K562 (cell line): ENCODE data around the gene ALDH9A1. TPM values are rescaled to one million over a fixed set of nuclear protein-coding genes. Genes with fewer than 3 reads are reported as not detected.

Source experiments
- ATAC-seq: fragments of 200-7000 bp; cut with Tn5 transposase; 3 replicates; pipeline ENCODE4 v1.9.1; 2020; ENCODE audit warnings: moderate library complexity
- BruUV-seq: library from RNA; stranded (reverse); fragments of 400-500 nt; replicated peaks from 2 replicates; lab custom pipeline; 2021; lab: Mats Ljungman, UMichigan
- CTCF ChIA-PET: fragments of 300-600 bp; formaldehyde crosslinking; extraction: SDS; loops from one replicate; lab custom pipeline; 2021; ENCODE audit warnings: low intra/inter-chr PET ratio; lab: Yijun Ruan, JAX
- POLR2A ChIA-PET: fragments of 300-600, 350-650 bp; sonication (Branson Sonifier 250); formaldehyde crosslinking; extraction: SDS; loops from one replicate; lab custom pipeline; 2021; ENCODE audit warnings: antibody characterized with exemption, inconsistent platforms; lab: Yijun Ruan, JAX
- DNase-seq, 4 experiments: peaks; one replicate each; pipeline versions ENCODE4 v3.0.0 to v3.0.0-alpha.2; 2011 to 2018; ENCODE audit warnings: low spot score in 3 of 4, mixed read lengths in 3 of 4; ENCODE audit errors: extremely low read depth in 1 of 4
- FAIRE-seq: peaks from 2 replicates; lab custom pipeline; 2011; peaks lifted over from hg19 to GRCh38; lab: Jason Lieb, UNC
- H2AFZ ChIP-seq: 2 replicates; pipeline ENCODE4 v1.6.0; 2011; ENCODE audit warnings: low read depth, low read length, control low read depth, inconsistent platforms
- H3K27ac ChIP-seq: fragments of 200-600 bp; 3 replicates; pipeline ENCODE4 v1.8.0; 2011; ENCODE audit warnings: low read depth, mild to moderate bottlenecking, control low read depth, inconsistent platforms, low read length, moderate library complexity, mixed read lengths; ENCODE audit errors: extremely low read depth
- H3K27me3 ChIP-seq, 2 experiments: fragments of 300-600 bp in 1 of 2; 2 replicates in 1 of 2; 3 replicates in 1 of 2; pipeline versions ENCODE4 v1.6.0 to v1.8.0; 2011; ENCODE audit warnings: inconsistent platforms in 2 of 2, low read length in 2 of 2, mild to moderate bottlenecking in 1 of 2, mixed read lengths in 1 of 2, moderate library complexity in 1 of 2; ENCODE audit not compliant: control insufficient read depth in 2 of 2, insufficient read depth in 2 of 2
- H3K36me3 ChIP-seq: fragments of 300-600 bp; 3 replicates; pipeline ENCODE4 v1.8.0; 2011; ENCODE audit warnings: mild to moderate bottlenecking, low read length, inconsistent platforms; ENCODE audit not compliant: control insufficient read depth, insufficient read depth
- H3K4me1 ChIP-seq, 2 experiments: fragments of 200-600 bp in 1 of 2; replicated peaks in 1 of 2; 2 replicates in 1 of 2; 3 replicates in 1 of 2; pipeline versions ENCODE4 v1.5.1 to v1.8.0; 2011; ENCODE audit warnings: inconsistent platforms in 2 of 2, low read length in 2 of 2, mild to moderate bottlenecking in 1 of 2, mixed read lengths in 1 of 2, moderate library complexity in 1 of 2; ENCODE audit not compliant: control insufficient read depth in 2 of 2, insufficient read depth in 2 of 2
- H3K4me2 ChIP-seq: 2 replicates; pipeline ENCODE4 v1.6.1; 2011; ENCODE audit warnings: low read length, control low read depth, inconsistent platforms, mixed read lengths; ENCODE audit not compliant: insufficient read depth
- H3K4me3 ChIP-seq: fragments of 200-600 bp; sonication (generic), shearing (Covaris generic); 2 replicates; pipeline ENCODE4 v1.5.1; 2016; ENCODE audit warnings: control low read depth, inconsistent platforms
- H3K79me2 ChIP-seq: fragments of 200-600 bp; 3 replicates; pipeline ENCODE4 v1.8.0; 2011; ENCODE audit warnings: low read length, inconsistent platforms; ENCODE audit not compliant: control insufficient read depth, insufficient read depth
- H3K9ac ChIP-seq, 2 experiments: 2 replicates each; pipeline versions ENCODE4 v1.6.0 to v1.6.1; 2011; ENCODE audit warnings: low read depth in 2 of 2, low read length in 2 of 2, control low read depth in 1 of 2, inconsistent platforms in 1 of 2, mild to moderate bottlenecking in 1 of 2, mixed read lengths in 1 of 2; ENCODE audit not compliant: insufficient read depth in 1 of 2
- H3K9me1 ChIP-seq: one replicate; pipeline ENCODE4 v1.6.0; 2011; ENCODE audit warnings: inconsistent platforms, mild to moderate bottlenecking, low read length, moderate library complexity; ENCODE audit not compliant: control insufficient read depth, insufficient read depth
- H3K9me3 ChIP-seq: replicated peaks from 2 replicates; pipeline ENCODE4 v1.5.1; 2011; ENCODE audit warnings: low read depth, low read length, inconsistent platforms; ENCODE audit not compliant: control insufficient read depth, insufficient read depth
- H4K20me1 ChIP-seq: replicated peaks from 2 replicates; pipeline ENCODE4 v1.6.1; 2011; ENCODE audit warnings: low read length, inconsistent platforms, mixed read lengths; ENCODE audit not compliant: control insufficient read depth, insufficient read depth
- ARID2 ChIP-seq: fragments of 450-650 bp; IDR thresholded peaks from 2 replicates; pipeline ENCODE4 v1.6.1; 2017; ENCODE audit warnings: antibody characterized with exemption, mild to moderate bottlenecking
- CC2D1A ChIP-seq: fragments of 450-650 bp; IDR thresholded peaks from 2 replicates; pipeline ENCODE4 v1.6.1; 2017; ENCODE audit warnings: mild to moderate bottlenecking
- HDAC6 ChIP-seq: IDR thresholded peaks from 2 replicates; pipeline ENCODE4 v1.6.1; 2012; ENCODE audit warnings: low read depth, mild to moderate bottlenecking, control low read depth, inconsistent platforms, low read length, moderate library complexity
- HNRNPLL ChIP-seq: fragments of 200-400 bp; formaldehyde crosslinking; IDR thresholded peaks from 2 replicates; pipeline ENCODE4 v1.6.1; 2017; ENCODE audit warnings: low read length, low read depth, mild to moderate bottlenecking; ENCODE audit not compliant: poor library complexity, severe bottlenecking
- POLR2A ChIP-seq: fragments of 450-650 bp; conservative IDR thresholded peaks from 2 replicates; pipeline ENCODE4 v1.6.1; 2016
- POLR2B ChIP-seq: fragments of 450-650 bp; IDR thresholded peaks from 2 replicates; pipeline ENCODE4 v1.6.1; 2018; ENCODE audit warnings: low read depth; ENCODE audit not compliant: partially characterized antibody
- RAD21 ChIP-seq, 2 experiments: fragments of 250-450 bp in 1 of 2; fragments of 450-650 bp in 1 of 2; sonication (Bioruptor Pico) in 1 of 2; formaldehyde crosslinking in 1 of 2; IDR thresholded peaks in 1 of 2; conservative IDR thresholded peaks in 1 of 2; 2 replicates each; pipeline versions ENCODE4 v1.4.0 to v1.8.0; 2020 to 2022; ENCODE audit warnings: mild to moderate bottlenecking in 2 of 2, moderate library complexity in 1 of 2
- RCOR1 ChIP-seq, 2 experiments: IDR thresholded peaks; 2 replicates each; pipeline ENCODE4 v1.6.1; 2012; ENCODE audit warnings: low read depth in 2 of 2, low read length in 2 of 2, borderline replicate concordance in 1 of 2, improper control_type of control experiment in 1 of 2
- RUNX1 ChIP-seq: sonication (generic); IDR thresholded peaks from 2 replicates; pipeline ENCODE4 v1.6.1; 2016; ENCODE audit warnings: antibody characterized with exemption, low read depth
- SMC3 ChIP-seq: conservative IDR thresholded peaks from 2 replicates; pipeline ENCODE4 v1.6.1; 2011; ENCODE audit warnings: low read depth, low read length, improper control_type of control experiment; ENCODE audit not compliant: insufficient read depth
- TEAD1 ChIP-seq, 2 experiments: fragments of 450-650 bp in 1 of 2; sonication (generic) in 1 of 2; formaldehyde crosslinking; IDR thresholded peaks; 2 replicates each; pipeline versions ENCODE4 v1.4.0 to v1.8.0; 2020 to 2022; ENCODE audit warnings: mild to moderate bottlenecking in 2 of 2, missing genetic modification reagents in 1 of 2
- ZEB2 ChIP-seq: fragments of 450-650 bp; IDR thresholded peaks from 2 replicates; pipeline ENCODE4 v1.6.1; 2016
- ZNF717 ChIP-seq: fragments of 250-450 bp; sonication (Bioruptor Pico); IDR thresholded peaks from 2 replicates; pipeline ENCODE4 v1.5.0; 2021
- ZNF75A ChIP-seq: fragments of 450-650 bp; formaldehyde crosslinking; IDR thresholded peaks from 2 replicates; pipeline ENCODE4 v1.4.0; 2020; ENCODE audit warnings: mild to moderate bottlenecking
- WGBS: fragments of 100-300 bp; shearing (Covaris generic); methylation state at CpG from one replicate; pipeline ENCODE4 v1.1.6; 2016; ENCODE audit warnings: low coverage, mixed read lengths; ENCODE audit not compliant: insufficient coverage; ENCODE audit errors: missing lambda C conversion rate; 5-methylcytosine and 5-hydroxymethylcytosine counted together
- in situ Hi-C: fragments of 300-500 bp; cut with MboI; formaldehyde crosslinking; loops from 4 replicates; pipeline ENCODE4 v1.15.0; 2018; ENCODE audit warnings: inconsistent platforms, mixed read lengths
- intact Hi-C: fragments of 100-400 bp; cut with micrococcal nuclease; formaldehyde crosslinking; loops from 2 replicates; pipeline ENCODE4 v1.14.2; 2022
- polyA plus RNA-seq, 8 experiments: library from polyadenylated mRNA; depleted of rRNA in 4 of 8; stranded (reverse) in 5 of 8; unstranded in 3 of 8; fragments of >200 nt; fragmentation: Nextera tagmentation in 2 of 8; fragmentation: Illumina TruSeq in 1 of 8; extraction: Ambion mirVana in 2 of 8; extraction: Trizol in 1 of 8; gene quantifications; 2 replicates each; pipeline versions ENCODE4 v1.2.1 to v1.2.3, GENCODE V29; 2011 to 2014; ENCODE audit warnings: inconsistent platforms in 1 of 8, missing spikeins in 1 of 8
- total RNA-seq, 7 experiments: library from RNA; depleted of rRNA in 6 of 7; stranded (reverse); fragments of >200 nt in 6 of 7; fragmentation: Illumina TruSeq in 2 of 7; extraction: Trizol in 2 of 7; gene quantifications; 2 replicates each; pipeline versions ENCODE4 v1.2.1 to v1.2.3, GENCODE V29; 2011 to 2021; ENCODE audit warnings: low replicate concordance in 1 of 7
- TF ChIP-seq, protein P1 (sequence below): fragments of 250-450 bp; sonication (Bioruptor Pico); IDR thresholded peaks from 2 replicates; pipeline ENCODE4 v1.4.0; 2020; ENCODE audit warnings: mild to moderate bottlenecking, moderate library complexity
- TF ChIP-seq, protein P2 (sequence below): sonication (generic); formaldehyde crosslinking; IDR thresholded peaks from 2 replicates; pipeline ENCODE4 v1.8.0; 2022; ENCODE audit warnings: mild to moderate bottlenecking, missing genetic modification reagents

ALDH9A1 gene
- total and polyA plus RNA-seq, 9 of the 15 experiments (the other 6 are each of a cell fraction or from before 2014, with no cell fraction given) = 26.5 to 54.3 (median 39.2) TPM

DNA sequence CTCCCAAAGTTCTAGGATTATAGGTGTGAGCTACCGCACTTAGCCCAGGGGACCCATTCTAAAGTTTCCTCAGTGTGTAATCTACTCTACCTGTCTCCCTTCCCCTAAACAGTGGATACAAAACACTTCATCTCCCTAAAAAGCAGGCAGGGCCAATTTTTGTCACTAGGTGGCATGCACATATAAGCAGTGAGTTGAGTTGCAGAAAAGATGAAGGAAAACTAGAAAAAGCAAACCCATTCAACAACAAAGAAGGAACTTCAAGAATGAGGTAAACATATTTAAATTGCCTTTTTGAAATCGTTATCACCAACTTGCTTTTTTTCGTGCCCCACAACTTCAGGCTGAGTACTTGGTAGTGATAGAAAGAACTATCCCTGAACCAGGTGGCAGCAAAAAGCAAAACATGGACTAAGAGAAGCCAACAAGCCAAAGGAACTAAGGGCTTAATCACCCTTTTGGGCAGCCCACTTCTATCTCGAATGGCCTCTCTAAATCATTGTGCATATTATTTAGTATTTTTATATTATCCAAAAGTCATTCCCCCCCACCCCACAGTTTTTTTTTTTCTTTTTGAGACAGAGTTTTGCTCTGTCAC is 19.7 kb upstream of the ALDH9A1 start:
- in situ Hi-C loops = loop anchor here (10.0 kb wide), 1 partner anchor 303 kb away; no protein-coding TSS in a partner anchor
- CTCF ChIA-PET = interaction anchor here (0.6 to 5.6 kb wide), 4 partner anchors 115 to 199 kb away, joined by 3 to 51 read pairs (median 4); no protein-coding TSS in a partner anchor
- TF ChIP-seq HNRNPLL (no peak), TEAD1 (CRISPR knock-in tag; IDR thresholded peaks at IDR 0.05) (no peak), ZNF717 (CRISPR knock-in tag) (0 out of 2 replicates have a peak, but pooled peaks have one; percentile 25), SMC3 (peak; percentile 92), CC2D1A (peak; percentile 80), RUNX1 (no peak), POLR2A (no peak), ZNF75A (CRISPR knock-in tag) (no peak), ZEB2 (0 out of 2 replicates have a peak, but pooled peaks have one; percentile 30), POLR2B (no peak), ARID2 (peak; percentile 94), RAD21 (CRISPR knock-in tag; conservative IDR thresholded peaks at IDR 0.05 in 1 of 2, IDR thresholded peaks at IDR 0.05 in 1 of 2) (peak; percentile 97 to 99), RCOR1 (IDR thresholded peaks at IDR 0.05; ENCODE audit: borderline replicate concordance in 1 of 2, low read depth in 2 of 2, low read length in 2 of 2) (peak in 1 of 2 experiments; percentile 35; a peak in 1 of 4 replicates), HDAC6 (no peak)
- TF ChIP-seq, protein P1, sequence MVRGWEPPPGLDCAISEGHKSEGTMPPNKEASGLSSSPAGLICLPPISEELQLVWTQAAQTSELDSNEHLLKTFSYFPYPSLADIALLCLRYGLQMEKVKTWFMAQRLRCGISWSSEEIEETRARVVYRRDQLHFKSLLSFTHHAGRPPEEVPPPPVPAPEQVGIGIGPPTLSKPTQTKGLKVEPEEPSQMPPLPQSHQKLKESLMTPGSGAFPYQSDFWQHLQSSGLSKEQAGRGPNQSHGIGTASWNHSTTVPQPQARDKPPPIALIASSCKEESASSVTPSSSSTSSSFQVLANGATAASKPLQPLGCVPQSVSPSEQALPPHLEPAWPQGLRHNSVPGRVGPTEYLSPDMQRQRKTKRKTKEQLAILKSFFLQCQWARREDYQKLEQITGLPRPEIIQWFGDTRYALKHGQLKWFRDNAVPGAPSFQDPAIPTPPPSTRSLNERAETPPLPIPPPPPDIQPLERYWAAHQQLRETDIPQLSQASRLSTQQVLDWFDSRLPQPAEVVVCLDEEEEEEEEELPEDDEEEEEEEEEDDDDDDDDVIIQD (CRISPR knock-in tag) = no peak
- TF ChIP-seq, protein P2, sequence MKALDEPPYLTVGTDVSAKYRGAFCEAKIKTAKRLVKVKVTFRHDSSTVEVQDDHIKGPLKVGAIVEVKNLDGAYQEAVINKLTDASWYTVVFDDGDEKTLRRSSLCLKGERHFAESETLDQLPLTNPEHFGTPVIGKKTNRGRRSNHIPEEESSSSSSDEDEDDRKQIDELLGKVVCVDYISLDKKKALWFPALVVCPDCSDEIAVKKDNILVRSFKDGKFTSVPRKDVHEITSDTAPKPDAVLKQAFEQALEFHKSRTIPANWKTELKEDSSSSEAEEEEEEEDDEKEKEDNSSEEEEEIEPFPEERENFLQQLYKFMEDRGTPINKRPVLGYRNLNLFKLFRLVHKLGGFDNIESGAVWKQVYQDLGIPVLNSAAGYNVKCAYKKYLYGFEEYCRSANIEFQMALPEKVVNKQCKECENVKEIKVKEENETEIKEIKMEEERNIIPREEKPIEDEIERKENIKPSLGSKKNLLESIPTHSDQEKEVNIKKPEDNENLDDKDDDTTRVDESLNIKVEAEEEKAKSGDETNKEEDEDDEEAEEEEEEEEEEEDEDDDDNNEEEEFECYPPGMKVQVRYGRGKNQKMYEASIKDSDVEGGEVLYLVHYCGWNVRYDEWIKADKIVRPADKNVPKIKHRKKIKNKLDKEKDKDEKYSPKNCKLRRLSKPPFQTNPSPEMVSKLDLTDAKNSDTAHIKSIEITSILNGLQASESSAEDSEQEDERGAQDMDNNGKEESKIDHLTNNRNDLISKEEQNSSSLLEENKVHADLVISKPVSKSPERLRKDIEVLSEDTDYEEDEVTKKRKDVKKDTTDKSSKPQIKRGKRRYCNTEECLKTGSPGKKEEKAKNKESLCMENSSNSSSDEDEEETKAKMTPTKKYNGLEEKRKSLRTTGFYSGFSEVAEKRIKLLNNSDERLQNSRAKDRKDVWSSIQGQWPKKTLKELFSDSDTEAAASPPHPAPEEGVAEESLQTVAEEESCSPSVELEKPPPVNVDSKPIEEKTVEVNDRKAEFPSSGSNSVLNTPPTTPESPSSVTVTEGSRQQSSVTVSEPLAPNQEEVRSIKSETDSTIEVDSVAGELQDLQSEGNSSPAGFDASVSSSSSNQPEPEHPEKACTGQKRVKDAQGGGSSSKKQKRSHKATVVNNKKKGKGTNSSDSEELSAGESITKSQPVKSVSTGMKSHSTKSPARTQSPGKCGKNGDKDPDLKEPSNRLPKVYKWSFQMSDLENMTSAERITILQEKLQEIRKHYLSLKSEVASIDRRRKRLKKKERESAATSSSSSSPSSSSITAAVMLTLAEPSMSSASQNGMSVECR (CRISPR knock-in tag) = no peak

More for the DNA sequence above, 19.7 kb upstream of the ALDH9A1 start:
- Histone ChIP-seq H3K4me2 (no peak overlapping the region), H3K9ac (no peak overlapping the region), H3K79me2 (no peaks in the 10 kb centered on the region), H3K27ac (no peak overlapping the region), H2AFZ (no peak overlapping the region), H3K9me3 (no peaks in the 10 kb centered on the region), H3K4me1 (no peaks in the 10 kb centered on the region), H4K20me1 (no peaks in the 10 kb centered on the region), H3K4me3 (no peak overlapping the region), H3K27me3 (no peaks in the 10 kb centered on the region; a peak in 2 of 5 replicates), H3K9me1 (no peaks in the 10 kb centered on the region), H3K36me3 (no peaks in the 10 kb centered on the region)
- 2% methylated on average over 4 of the region's 4 CpGs for WGBS
- BruUV-seq = no TSS peak
- FAIRE-seq (peak; percentile 71), DNase-seq (peak; percentile 42 to 77 (median 58)), ATAC-seq (peak; percentile 91)
- POLR2A ChIA-PET = interaction anchor here (0.7 to 1.0 kb wide), 2 partner anchors 20 to 116 kb away, joined by 3 read pairs; partner anchors contain the start of gene ALDH9A1
- intact Hi-C loops = loop anchor here (1.0 to 5.0 kb wide), 4 partner anchors 109 to 326 kb away; partner anchors contain the start of gene UCK2
